GM19395 (cell line): ENCODE measurements around the gene TRIM46.
"Not testable (repeated sequence)": the region's sequence is repeated elsewhere in the genome, so short reads cannot be mapped to it uniquely, and the experiment has no call there.

ENCODE experiments used
- ATAC-seq: cut with Tn5 transposase; IDR thresholded peaks from one replicate; pipeline ENCODE4 v1.9.1; 2021; ENCODE audit warnings: mild to moderate bottlenecking, moderate library complexity; ENCODE audit not compliant: unreplicated experiment

Gene TRIM46

DNA sequence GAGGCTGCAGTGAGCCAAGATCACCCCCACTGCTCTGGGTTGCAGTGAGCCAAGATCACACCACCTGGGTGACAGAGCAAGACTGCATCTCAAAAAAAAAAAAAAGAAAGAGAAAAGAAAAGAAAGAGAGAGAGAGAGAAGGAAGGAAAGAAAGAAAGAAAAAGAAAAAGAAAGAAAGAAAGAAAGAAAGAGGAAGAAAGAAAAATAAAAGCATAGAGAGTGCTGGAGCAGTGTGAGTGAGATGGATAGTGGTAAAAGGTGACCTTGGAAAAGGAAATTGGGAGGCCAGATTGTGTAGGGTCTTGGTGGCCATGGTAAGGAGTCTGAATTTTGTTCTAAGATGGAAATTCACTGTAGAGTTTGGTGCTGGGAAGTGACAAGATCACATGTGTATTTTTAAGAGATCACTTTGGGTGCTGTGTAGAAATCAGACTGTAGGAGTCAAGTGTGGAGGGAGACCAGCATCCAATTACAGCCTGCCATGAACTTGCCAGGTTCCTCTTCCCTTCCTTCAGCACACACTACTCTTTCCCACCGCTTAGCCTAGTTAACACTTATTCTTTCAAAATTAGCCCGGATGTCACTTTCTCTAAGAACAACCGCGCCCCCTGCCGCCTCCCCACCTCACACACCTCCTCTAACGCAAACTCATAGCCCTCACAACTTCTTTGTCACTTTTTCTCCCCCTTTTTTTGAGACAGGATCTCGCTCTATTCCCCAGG, 52.7 kb downstream of the TRIM46 start:
- peak; percentile 38 for ATAC-seq

DNA sequence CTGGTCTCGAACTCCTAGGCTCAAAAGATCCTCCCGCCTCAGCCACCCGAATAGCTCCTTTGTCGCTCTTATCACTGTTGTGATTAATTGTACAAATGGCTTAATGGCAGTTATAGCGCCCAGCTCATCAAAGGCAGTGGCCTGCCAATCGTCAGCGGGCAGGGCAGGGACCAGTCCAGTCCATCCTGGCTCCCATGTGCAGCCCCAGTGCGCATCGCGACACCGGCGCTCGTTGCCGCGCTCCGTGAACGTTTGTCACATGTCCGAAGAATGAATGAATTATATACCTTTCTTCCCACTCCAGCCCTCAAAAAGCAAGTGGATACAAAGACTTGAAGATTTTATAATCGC, 53.2 kb downstream of the TRIM46 start:
- peak; percentile 22 for ATAC-seq

GRCh38 chr1:155227261-155228095, 53.8 kb downstream of the TRIM46 start:
- peak; percentile 96 for ATAC-seq

DNA sequence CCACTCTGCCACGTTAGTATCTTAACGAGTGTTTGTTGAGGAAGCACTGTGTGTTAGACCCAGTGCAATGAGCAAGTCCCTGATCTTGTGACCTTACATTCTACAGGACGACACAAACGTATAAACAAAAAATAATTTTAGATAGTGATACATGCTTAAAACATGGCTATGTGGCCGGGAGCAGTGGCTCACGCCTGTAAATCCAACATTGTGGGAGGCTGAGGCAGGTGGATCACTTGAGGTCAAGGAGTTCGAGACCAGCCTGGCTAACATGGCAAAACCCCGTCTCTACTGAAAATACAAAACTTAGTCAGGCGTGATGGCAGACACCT, 54.4 kb downstream of the TRIM46 start:
- ATAC-seq, result no peak

DNA sequence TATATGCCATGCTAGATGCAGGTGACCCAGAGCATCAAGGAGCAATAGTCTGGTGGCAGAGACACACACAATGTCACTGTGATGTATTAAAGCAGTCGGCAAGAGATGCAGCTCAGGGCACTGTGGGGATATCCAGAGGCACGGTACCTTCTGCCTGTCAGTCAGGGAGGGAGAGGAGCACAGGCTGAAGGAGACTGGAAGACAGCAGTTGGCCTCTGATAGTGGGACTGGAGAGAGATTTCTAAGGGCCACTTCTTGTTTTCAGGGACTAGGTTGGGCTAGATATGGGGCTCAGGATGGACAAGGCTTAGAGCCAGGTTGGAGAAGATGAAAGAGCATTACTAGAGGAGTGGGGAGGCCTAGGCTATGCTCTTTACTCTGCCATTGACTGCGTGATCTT, 57.7 kb downstream of the TRIM46 start:
- not testable (repeated sequence) for ATAC-seq

- not testable (repeated sequence) for ATAC-seq
These were observed 58.6 kb downstream of the TRIM46 start for GRCh38 chr1:155232001-155232978.

DNA sequence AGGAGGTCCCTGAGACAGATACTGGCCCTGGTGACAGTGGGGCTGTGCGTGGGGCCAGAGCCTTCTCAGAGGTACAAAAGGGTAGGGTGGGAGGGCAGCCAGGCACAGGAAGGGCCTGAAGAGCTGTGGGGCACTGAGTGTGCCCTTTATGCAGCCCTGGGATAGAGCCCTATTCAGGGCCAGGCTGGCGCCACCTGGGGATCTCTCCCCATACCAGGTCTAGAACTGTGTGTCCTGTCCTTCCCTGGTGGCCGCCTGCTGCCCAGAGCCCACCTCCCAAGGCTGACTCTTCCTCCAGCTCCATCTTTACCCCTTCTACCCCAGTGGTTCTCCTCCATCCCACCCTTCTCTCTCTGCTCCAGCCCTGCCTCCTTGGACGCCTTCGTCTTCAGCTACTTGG, 59.9 kb downstream of the TRIM46 start:
- not testable (repeated sequence) for ATAC-seq
